IPS-18c (cell line): Measurements from ENCODE around the gene DCC.

Experiments
- H3K4me3 ChIP-seq: 2 replicates; pipeline ENCODE4 v1.7.0; 2013; ENCODE audit warnings: low read depth, mild to moderate bottlenecking, low read length, moderate library complexity; ENCODE audit not compliant: insufficient read depth
- H3K9me3 ChIP-seq: one replicate; pipeline ENCODE4 v1.6.1; 2013; ENCODE audit warnings: mild to moderate bottlenecking, low read length, moderate library complexity; ENCODE audit not compliant: control insufficient read depth, insufficient read depth

Gene DCC

DNA sequence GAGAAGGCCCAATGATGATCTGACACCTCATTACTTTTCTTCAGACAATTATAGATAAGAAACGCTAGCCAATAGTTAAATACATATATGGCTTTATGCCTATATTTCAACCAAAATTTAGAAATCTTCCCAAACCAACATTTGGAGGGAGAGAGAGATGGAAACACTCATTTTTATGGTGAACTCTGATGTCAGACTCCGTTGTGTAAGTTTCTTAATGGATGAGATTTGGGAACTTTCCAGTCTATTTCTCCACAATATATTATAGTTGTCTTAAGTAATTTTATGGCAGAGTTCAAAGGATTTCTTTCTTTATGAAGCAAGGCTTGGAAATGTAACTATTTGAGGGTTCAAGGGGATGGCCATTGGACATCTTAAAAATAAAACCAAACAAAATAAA lies 407.0 kb downstream of the DCC start:
- Histone ChIP-seq H3K9me3 (peaks cover 2% of the 10 kb centered on the region), H3K4me3 (no peak overlapping the region)

DNA sequence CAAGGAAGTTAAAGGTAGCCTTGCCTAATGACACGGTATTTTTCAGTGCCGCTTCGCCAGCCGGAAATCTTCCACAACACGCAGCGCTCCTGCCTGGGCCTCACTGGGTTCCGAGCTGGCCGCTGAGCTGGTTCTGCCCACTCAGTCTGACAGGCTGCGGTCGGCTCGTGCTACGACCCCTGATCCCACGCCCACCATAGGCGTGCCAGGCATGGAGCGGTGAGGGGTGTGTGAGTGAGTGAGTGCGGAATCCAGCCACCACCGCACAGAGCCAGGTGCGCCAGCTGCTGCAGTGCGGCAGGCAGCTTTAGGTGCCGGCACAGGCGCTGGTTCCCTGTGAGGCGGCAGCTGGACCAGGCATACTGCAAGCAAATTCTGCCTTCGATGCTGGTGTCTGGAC lies 407.9 kb downstream of the DCC start:
- Histone ChIP-seq H3K4me3 (no peak overlapping the region), H3K9me3 (peaks cover 2% of the 10 kb centered on the region)

DNA sequence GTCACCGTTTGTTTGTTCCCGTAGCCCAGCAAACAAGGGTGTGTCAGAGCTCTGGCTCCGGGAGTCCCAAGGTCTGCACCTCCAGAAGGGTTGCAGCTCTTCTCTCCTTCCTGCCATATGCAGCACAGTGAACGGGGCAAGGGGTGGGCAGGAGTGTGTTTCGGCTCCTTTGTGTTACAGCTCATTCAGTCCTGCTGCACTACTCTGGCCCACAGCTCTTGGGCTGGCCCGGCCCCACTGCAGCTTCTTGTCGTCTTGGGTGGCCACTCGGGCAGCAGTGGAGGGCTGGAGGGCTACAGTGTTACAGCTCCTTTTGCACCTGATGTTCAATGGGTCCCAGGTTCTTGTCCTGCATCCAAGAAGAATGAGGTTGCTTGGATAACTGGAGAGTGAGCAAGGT lies 408.3 kb downstream of the DCC start:
- Histone ChIP-seq H3K9me3 (peaks cover 2% of the 10 kb centered on the region), H3K4me3 (no peak overlapping the region)

DNA sequence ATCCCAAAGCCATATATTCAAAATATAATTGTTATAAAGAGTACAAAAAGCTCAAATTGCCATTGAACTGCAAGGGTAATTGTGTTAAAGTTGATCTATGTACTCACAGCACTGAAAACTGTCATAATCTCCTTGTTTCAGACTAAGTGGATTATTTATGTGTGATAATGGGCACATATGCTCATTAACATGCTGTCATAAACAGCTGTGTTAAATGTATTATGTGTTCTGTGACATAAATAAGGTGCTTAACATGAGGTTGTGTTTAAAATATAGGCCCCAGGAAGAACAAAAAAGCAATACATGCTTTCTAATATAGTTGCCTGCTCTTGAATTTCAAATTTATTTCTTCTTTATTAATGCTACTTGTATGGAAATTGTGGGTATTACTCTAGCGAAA lies 409.5 kb downstream of the DCC start:
- Histone ChIP-seq H3K4me3 (no peak overlapping the region), H3K9me3 (peaks cover 2% of the 10 kb centered on the region)

DNA sequence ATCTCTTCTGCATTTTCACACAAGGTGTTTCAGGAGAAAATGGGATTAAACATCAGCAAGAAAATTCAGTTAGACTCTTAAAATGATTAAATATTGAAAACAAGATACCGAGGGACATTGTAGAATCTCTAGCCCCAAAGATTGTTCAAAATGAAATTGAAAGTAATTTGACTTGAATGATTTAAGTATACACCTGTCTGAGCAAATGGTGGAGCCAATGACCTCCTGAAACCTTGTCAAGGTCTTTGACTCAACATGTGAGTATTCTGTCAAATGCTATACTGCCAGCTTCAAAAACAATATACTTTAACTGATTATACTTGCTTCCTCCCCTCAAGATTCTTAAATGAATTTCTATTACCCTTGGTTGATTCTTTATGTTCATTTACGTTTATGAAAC lies 411.0 kb downstream of the DCC start:
- peaks cover 2% of the 10 kb centered on the region for H3K9me3 ChIP-seq

DNA sequence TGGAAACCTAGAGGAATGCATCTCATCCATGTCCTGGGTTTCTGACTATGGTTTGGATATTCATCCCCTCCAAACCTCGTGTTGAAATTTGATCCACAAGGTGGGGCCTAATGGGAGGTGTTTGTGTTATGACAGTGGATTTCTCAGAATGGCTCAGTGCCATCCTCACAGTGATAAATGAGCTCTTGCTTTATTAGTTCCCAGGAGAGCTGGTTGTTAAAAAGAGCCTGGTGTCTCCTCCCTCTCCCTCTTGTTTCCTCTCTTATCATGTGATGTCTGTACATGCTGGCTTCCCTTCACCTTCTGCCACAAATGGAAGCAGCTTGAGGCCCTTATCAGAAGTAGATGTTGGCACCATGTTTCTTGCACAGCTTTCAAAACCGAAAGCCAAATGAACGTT lies 424.3 kb downstream of the DCC start:
- H3K9me3 ChIP-seq: no peaks in the 10 kb centered on the region
- H3K4me3 ChIP-seq: no peak overlapping the region

More for the DNA sequence above, 411.0 kb downstream of the DCC start:
- no peak overlapping the region for H3K4me3 ChIP-seq

DNA sequence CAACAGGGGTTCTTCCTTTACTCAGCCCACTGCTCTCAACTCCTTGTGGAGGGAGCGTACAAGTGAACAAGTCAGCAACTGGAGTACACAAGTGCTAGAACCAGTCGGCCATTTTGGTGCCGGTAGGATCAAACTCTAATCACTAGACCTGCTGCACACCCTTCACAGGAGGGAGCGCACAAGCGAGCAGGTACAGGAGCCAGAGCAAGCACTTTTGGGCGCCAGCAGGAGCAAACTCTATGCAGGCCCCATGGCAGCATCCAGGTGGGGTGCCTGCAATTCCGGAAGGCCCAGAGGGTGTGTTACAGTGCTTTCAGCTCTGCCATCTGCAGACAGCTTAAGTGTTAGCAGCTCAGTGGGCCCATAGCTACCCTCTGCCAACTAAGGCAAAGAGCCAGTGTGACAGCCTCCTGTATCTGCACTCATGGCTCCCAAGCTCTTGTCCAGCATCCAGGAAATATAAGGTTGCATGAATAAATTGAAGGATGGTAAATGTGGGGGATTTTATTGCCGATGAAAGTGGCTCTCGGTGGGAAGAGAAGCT lies 426.1 kb downstream of the DCC start:
- no peak overlapping the region for H3K4me3 ChIP-seq
- no peaks in the 10 kb centered on the region for H3K9me3 ChIP-seq

DNA sequence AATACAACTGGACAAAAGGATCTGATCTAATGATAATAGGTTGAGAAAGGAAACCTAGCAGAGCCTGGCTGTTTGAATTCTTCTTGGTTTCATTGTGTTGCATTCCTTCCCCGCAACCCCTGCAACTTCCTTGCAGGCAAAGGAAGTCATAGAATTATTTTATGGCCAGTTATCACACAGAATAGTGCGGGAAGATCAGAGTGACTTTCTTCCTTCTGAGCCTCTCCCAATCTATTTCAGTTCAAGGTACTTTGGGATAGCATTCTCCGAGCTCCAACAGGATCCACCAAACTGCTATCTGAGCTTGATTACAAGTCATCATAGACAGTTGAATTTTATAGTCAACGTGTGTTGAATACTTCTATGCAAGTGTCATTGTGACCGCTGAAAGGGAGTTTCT lies 441.1 kb downstream of the DCC start:
- H3K9me3 ChIP-seq: no peaks in the 10 kb centered on the region
- no peak overlapping the region for H3K4me3 ChIP-seq

DNA sequence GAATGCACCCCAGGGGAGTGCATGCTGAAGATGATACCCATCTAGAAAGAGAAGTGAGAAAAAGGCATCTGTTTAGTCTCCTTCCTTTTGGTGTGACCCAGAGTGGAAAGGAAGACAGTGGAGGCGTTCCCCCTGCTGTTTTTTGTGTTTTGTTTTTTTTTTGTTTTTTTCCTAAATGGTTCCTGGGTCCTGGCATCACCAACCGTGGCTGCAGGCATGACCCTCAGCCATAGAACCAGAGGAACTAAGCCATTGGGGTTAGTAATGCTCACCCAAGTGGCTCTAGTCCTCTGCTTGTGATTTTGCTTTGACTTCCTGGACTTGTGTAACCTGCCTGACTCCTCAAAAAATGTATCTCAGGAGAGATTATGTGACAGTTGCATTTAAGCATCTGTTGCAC lies 451.3 kb downstream of the DCC start:
- Histone ChIP-seq H3K9me3 (peaks cover 10% of the 10 kb centered on the region), H3K4me3 (no peak overlapping the region)

DNA sequence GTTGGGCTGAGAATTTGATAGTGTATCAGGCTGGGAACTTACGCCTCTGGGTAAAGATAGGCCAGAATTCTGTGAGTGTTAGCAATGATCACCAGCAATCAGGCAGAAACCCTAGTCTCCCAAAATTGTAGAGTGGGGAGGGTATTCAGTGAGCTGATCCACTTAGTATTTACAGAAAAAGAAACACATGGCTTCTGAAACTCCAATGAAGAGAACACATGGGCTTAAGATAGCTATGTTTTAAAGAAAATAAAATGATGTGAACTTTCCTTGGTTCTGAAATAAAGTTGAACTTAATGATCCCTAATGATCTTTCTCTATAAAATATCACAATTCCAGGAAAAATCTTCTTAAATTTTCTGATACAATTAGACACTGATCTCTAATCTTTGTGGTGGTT lies 472.8 kb downstream of the DCC start:
- H3K4me3 ChIP-seq: no peak overlapping the region
- H3K9me3 ChIP-seq: no peaks in the 10 kb centered on the region

DNA sequence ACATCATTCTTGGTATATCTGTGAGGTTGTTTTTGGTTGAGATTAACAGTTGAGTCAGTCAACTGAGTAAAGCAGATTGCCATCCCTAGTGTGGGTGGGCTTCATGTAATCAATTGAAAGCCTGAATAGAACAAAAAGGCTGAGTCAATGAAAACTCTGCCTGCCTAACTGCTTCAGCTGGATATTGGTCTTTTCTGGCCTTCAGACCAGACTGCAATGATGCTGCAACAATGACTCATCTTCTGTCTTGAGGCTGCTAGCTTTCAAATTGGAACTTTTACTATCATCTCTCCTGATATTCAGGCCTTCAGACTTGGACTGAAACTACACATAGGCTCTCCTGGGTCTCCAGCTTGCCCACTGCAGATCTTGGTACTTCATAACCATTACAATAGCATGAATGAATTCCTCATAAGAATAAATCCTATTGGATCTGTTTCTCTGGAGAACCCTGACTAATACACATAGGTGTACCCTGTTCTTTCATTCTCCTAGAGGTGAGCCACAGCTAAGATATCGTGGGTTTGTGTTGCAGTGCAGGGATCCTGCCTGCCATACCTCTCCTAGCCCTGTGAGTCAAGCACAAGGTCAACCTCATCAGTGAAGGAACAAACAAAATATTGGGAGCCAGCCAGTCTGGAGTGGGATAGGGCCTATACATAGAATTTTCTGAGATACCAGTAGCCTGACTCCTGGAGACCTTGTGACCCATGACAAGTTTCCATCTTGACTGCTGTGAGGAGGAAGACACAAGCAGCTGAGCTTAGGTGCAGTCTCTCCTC lies 473.8 kb downstream of the DCC start:
- Histone ChIP-seq H3K4me3 (no peak overlapping the region), H3K9me3 (no peaks in the 10 kb centered on the region)

DNA sequence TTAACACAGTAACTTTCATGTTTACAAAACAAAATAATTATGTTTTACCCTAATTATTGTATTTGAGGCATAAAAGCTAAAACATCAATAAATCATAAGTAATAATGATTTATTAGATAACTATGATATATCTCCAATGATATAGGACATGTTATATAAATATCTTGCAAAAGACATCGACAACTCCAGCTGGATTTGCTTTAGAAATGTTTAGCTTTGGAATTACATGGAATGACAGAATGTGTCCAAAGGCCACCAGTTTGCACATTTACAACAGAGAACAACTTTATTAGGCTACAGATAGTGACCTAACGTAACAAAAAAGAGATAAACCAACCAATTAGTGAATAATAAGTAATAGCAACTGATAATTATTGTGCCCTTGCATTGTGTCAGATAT lies 475.7 kb downstream of the DCC start:
- Histone ChIP-seq H3K4me3 (no peak overlapping the region), H3K9me3 (no peaks in the 10 kb centered on the region)

DNA sequence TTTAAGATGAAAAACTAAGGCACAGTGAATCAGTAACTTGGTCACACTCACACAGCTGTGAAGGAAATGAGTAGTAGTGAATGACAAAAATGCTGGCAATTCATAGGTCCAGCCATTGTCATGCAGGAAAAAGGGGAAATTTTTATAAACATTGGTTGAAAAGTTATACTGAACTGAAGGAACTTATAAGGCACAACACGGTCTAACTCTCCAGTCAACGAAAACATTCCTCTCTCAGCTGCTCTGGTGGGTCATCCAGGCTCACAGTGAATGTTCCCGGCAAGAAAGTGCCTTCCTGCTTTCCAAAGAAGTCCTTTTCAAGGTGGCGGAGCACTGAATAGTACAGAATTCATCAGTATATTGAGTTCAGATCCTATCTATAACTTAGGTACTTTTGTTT lies 476.1 kb downstream of the DCC start:
- Histone ChIP-seq H3K9me3 (no peaks in the 10 kb centered on the region), H3K4me3 (no peak overlapping the region)

DNA sequence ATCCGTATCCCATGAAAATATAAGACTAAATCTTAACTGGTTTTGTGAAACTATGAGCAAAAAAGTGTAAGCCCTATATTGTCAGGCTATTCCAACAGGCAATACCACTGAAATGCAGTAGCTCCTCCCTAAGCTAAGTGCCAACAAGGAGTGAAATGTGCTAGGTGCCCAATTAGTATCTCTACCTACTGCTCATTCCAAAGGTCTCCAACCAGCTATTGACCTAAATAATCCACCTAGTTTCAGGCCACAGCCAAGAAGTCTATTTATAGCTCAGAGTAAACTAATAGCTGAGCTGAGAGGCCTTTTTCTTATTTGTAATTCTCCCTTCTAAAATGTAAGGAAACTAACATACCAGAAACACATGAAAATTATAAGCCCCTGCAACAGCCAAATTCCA lies 482.2 kb downstream of the DCC start:
- no peaks in the 10 kb centered on the region for H3K9me3 ChIP-seq
- no peak overlapping the region for H3K4me3 ChIP-seq

DNA sequence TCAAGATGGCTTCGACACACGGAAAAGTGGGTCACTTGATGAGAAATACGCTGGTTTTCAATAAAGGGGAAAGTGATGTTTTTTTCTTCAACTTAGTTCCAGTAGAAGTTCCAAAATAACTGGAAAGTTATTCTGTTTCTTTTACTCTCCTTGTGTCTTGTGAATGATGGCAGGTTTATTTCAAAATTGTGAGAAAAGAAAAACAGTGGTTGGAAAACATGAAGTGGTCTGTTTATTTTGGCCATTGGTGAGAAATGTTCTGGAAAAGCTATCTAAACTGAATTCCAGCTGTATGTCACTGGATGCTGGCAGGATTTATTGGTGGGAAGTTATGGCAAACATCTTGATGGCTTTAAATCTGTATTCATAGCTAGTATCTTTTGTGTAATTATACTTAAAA lies 484.1 kb downstream of the DCC start:
- no peak overlapping the region for H3K4me3 ChIP-seq
- no peaks in the 10 kb centered on the region for H3K9me3 ChIP-seq

DNA sequence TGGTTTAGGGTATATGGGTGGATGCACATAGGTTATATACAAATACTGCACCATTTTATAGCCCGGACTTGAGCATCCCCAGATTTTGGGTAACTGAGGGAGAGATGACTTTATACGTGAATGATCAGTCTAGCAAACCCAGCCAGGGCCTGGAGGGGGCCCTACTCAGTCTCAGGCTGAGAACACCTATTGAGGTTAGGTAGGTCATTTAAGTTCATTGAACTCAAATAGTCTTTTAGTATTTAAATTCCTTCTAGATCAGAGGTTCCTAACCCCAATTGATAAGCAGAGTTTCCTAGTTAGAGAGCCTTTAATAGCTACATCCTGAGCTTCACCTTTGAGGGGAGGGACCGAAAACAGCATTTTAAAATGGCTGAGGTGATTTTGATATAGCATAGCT lies 487.0 kb downstream of the DCC start:
- no peaks in the 10 kb centered on the region for H3K9me3 ChIP-seq

DNA sequence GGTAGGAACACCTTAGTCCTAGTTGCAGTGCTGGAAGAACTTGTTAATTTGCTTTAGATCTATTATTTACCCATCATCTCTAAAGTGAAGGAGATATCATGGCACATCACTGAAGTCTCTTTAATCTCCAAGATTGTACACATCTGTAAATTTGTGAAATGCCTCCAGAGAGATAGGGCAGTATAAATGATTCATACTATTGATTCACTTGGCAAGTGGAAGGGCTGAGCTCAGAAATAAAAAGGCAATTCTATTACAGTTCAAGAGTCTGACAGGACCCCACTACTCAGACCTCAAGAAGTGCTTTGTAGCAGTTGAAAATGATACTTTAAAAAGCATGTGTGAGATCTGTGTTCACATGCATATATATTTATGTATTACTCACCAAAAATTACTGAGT lies 489.3 kb downstream of the DCC start:
- Histone ChIP-seq H3K9me3 (no peaks in the 10 kb centered on the region), H3K4me3 (no peak overlapping the region)

More for the DNA sequence above, 487.0 kb downstream of the DCC start:
- no peak overlapping the region for H3K4me3 ChIP-seq

DNA sequence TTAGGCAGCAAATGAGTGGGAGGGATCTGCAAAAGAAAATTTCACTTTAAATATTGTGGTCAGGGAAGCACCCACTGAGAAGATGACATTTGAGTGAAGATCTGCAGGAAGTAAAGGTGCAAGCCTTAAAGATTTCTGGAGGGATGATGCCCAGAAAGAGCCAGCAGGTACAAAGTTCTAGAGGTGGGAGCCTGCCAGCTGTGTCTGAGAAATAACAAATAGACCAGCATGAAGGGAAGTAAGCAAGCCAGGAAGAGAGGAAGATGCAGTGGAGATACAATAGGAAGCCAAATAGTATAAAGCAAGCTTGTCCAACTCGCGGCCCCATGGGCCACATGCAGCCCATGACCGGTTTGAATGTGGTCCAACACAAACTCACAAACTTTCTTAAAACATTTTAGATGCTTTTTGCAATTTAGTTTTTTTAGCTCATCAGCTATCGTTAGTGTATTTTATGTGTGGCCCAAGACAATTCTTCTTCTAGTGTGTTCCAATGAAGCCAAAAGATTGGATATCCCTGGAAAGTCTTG lies 489.9 kb downstream of the DCC start:
- no peak overlapping the region for H3K4me3 ChIP-seq
- H3K9me3 ChIP-seq: no peaks in the 10 kb centered on the region

DNA sequence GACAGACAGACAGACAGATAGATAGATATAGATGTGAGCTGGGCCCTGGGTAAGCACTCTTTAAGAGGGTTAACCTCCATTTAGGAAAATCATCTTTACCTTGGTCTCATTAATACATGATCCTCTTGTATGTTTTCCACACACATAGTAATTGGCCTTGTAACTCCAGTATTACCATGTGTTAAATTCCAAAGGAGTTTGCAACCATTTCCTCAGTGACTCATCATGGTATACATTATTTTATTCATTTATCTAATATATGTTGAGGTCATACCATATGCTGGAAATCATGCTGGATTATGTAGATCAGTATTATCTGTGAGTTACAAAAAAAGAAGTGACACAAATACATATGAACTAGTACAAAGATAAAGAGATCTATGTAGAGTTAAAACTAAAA lies 504.3 kb downstream of the DCC start:
- Histone ChIP-seq H3K4me3 (no peak overlapping the region), H3K9me3 (no peaks in the 10 kb centered on the region)
